Peyer's patch (tissue), 4 donors: ENCODE results near the gene CARNS1.

ENCODE experiments used
- POLR2A ChIP-seq, 2 donors: fragments of 450-650 bp; IDR thresholded peaks; one replicate each; pipeline ENCODE4 v1.5.1; 2017; ENCODE audit warnings: antibody characterized with exemption in 2 of 2, mild to moderate bottlenecking in 2 of 2, moderate library complexity in 2 of 2
- TF ChIP-seq, protein P1 (sequence below), 6 experiments: fragments of 450-650 bp in 4 of 6; fragments of 200-600 bp in 2 of 6; sonication (generic) in 1 of 6; IDR thresholded peaks; one replicate each; pipeline ENCODE4 v1.5.1; 2017 to 2019; ENCODE audit warnings: antibody characterized with exemption in 6 of 6, mild to moderate bottlenecking in 3 of 6, moderate library complexity in 1 of 6

DNA sequence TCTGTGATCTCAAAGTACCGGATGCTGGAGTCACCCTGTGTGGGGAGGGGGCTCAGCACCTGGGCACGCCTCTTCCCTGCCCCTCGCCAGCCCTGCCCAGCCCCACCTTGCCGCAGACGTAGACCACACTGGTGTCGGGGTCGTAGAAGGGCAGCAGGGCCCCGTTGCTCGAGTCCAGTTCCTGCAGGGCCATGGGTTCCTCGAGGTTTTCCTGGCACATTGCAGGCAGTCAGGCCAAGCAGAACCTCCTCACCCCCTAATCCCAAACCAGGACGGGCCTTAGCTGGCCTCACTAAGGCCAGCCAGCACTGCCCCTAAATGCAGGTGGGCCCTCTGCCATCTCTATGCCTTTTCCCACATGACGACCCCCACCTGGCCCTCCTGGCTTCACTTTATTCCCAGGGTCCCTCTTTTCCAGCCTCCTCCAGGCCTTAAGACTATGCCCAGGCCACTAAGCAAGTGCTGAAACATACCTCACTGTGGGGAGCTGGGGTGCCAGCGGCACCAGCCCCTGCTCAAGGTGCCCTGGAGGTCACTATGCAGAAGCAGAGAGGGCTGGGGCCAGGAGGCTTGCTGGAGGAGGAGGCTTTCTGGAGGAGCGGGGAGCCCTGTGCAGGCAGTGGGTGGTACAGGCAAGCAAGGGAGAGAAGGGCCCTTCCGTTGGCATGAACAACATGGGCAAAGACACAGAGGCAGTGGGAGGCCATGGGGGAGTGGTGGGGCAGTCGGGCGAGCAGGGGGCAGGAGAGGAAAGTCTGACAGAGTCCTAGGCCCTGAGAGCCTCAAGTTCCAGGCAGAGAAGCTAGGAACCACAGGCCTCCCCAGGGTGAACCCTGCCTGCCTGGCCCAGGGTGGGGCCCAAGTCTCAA is 25.0 kb downstream of the CARNS1 start:
- TF ChIP-seq, protein P1, sequence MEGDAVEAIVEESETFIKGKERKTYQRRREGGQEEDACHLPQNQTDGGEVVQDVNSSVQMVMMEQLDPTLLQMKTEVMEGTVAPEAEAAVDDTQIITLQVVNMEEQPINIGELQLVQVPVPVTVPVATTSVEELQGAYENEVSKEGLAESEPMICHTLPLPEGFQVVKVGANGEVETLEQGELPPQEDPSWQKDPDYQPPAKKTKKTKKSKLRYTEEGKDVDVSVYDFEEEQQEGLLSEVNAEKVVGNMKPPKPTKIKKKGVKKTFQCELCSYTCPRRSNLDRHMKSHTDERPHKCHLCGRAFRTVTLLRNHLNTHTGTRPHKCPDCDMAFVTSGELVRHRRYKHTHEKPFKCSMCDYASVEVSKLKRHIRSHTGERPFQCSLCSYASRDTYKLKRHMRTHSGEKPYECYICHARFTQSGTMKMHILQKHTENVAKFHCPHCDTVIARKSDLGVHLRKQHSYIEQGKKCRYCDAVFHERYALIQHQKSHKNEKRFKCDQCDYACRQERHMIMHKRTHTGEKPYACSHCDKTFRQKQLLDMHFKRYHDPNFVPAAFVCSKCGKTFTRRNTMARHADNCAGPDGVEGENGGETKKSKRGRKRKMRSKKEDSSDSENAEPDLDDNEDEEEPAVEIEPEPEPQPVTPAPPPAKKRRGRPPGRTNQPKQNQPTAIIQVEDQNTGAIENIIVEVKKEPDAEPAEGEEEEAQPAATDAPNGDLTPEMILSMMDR (IDR thresholded peaks at IDR 0.05): no peak
- TF ChIP-seq POLR2A (IDR thresholded peaks at IDR 0.05): no peak
